ENCODE measurements around the gene STARD6. TPM values are rescaled to one million over a fixed set of nuclear protein-coding genes. Genes with fewer than 3 reads are reported as not detected.

The STARD6 gene, protein sequence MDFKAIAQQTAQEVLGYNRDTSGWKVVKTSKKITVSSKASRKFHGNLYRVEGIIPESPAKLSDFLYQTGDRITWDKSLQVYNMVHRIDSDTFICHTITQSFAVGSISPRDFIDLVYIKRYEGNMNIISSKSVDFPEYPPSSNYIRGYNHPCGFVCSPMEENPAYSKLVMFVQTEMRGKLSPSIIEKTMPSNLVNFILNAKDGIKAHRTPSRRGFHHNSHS
- total RNA-seq = not detected

DNA sequence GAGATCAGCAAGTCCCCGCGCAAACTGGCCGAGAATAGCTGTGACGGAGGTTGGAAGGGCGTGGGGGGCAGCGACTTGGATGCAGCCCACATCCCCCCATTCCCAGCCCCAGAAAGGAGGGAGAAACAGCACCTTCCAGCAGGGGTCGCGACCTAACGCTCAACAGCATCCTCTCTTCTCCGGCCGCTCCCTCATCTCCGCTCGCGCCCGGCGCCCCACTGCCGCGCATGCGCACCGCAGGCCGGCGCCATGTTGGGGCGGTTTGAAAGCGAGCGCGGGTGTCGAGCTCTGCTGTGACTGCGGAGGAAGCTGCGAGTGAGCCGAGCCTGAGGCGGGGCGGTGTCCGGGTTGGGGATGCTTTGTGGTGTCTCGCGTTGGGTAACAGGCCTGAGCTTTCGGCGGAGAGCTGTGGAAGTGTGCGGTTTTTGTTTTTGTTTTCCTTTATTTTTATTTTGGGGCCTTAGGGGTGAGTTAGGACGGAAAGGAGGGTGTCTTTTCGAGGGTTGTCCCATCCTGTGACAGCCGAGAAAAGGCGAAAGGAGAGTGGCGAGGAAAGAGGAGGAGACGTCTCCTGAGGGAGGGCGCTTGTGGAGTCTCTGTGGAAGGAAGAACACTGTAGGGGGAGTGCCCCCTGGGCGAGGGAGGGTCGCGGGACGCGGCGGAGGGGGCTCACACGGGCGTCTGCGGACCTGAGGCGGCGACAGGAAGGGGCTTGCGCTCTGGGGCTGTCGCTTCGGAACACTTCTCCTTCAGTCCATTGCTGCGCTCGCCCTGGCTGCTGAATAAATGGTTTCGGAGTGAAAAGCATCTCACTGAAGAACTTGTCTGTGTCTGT is at the start of gene STARD6, which contains the start of gene C18orf54:
Gene STARD6 (minus strand): TSS at position 199 of the 835 bp plus-strand sequence. CDS start 3,285 bp downstream, outside the sequence.
Gene C18orf54 (plus strand): TSS at position 247 of the 835 bp plus-strand sequence. CDS start 2,667 bp downstream, outside the sequence.

Small RNAs within 50 kb of the gene (small RNA-seq; reads per million reads assigned to genes)
- gene SNRPGP2 (ENCODE audit: low replicate concordance) = not detected

Other genes with a start within 250 kb of the STARD6 start
- gene MBD2, start 133.2 kb downstream of the STARD6 start, total RNA-seq = 22.2 TPM
- gene POLI, start 88.3 kb downstream of the STARD6 start, total RNA-seq = 120 TPM
- gene C18orf54, start within 50 bp of the STARD6 start, total RNA-seq = 13.5 TPM
- gene DYNAP, start 233.4 kb upstream of the STARD6 start, total RNA-seq = not detected

All from parietal lobe (tissue), 2 donors.